T47D (cell line): ENCODE data around the gene OMG.
A peak's percentile ranks its signal among the peaks of the same experiment; 100 is the strongest.
"Not testable (repeated sequence)": the region's sequence is repeated elsewhere in the genome, so short reads cannot be mapped to it uniquely, and the experiment has no call there.

Experiments
- DNase-seq, 2 experiments: peaks; one replicate each; pipeline versions ENCODE4 v3.0.0 to v3.0.0-alpha.2; 2011 to 2012; ENCODE audit warnings: low read depth in 1 of 2, low spot score in 1 of 2
- JUND ChIP-seq: IDR thresholded peaks from 2 replicates; pipeline ENCODE4 v1.6.1; 2012; ENCODE audit warnings: low read depth
- in situ Hi-C: cut with HindIII; loops from 2 replicates; pipeline ENCODE4 v1.10.0; 2016; ENCODE audit warnings: low sequenced_read_pairs, low pct_unique_long_range_greater_than_20kb

Gene OMG

DNA sequence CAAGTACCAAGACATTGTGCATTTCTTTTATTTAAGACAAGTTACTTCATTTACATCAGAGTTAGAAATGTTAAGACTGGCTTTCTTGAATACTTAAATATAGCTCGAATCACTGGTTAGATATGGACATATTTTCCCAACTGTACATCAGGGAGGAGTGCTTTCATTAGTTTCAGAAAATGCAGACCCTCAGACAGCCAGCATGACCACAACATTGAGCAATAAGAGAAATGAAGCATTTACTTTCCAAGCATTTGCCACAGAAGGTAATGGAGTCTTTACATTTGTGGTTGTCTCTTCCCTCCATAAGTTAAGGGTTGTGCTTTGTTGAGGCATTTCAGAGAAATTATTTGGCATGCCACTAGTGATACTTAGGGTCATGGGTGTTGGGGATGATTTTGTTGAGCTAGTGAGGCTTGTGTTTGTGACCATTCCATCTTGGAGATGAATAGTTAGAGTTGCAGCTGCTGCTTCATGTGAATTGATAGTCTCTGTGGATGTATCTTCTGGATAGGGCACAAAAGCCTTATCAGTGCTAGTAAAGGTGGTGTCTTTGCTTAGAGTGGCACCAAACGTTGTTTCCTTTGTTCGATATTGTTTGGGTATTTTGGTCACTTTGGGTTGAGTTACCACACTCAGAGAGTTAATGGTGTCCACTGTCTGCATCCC is 2.1 kb downstream of the OMG start:
- TF ChIP-seq JUND: no peak
- no peak for DNase-seq
- in situ Hi-C loops: no loop called here

DNA sequence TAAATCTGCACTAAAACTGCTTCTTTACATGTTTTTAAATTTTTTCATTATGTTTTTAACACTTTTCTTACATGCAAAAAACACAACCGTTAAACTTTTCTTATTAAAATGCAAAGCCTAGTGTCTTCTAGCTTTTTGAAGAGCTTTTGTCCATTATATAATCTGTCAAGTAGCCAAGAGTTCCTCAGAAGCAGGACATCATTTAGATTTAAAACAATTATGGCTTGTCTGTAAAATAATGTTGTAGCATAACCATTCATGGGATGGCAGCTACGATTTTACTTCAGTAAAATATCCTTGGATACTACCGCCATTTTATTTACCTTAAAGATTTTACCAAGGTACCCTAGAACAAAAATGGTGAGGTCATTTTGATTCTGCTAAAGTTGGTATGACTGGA is 2.8 kb downstream of the OMG start:
- in situ Hi-C loops: no loop called here
- no peak for DNase-seq
- no peak for TF ChIP-seq JUND

DNA sequence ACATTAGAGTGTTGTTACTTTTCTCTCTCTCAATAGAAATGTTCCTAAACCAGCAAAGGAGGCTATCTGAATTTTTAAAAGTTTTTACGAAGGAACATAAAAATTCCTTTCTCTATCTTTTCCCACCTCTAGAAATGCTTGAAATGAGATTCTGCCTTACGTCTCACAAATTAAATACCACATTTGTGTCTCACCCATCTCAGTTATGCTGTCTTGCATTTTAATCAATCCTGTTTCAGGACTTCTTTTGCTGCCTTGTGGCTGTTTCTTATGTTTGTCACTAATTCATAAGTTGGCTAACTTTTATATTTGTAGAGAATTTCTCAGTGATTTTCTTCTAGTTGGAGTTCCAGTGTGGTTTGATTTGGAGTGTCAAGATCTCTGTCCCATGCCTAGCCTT is 3.5 kb downstream of the OMG start:
- TF ChIP-seq JUND: no peak
- in situ Hi-C loops: no loop called here
- DNase-seq: no peak

DNA sequence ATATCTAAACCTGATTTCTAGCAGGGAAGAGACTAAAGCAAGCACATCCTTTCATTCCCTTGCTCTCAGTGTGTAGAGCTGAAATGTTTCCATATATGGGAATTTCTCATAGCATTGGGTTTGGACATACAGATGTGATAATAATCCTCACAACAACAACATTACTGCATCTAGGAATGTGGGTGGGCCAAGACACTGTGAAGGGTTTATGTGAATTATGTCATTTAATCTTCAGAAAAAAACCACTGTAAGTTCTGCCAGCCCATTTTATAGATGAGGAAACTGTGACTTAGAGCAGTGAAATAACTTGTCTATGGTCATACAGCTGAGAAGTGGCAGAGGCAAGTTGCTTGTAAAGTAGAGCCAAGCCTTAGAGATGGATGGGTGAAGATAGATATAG is 5.2 kb downstream of the OMG start:
- no peak for TF ChIP-seq JUND
- in situ Hi-C loops: no loop called here
- DNase-seq: no peak

DNA sequence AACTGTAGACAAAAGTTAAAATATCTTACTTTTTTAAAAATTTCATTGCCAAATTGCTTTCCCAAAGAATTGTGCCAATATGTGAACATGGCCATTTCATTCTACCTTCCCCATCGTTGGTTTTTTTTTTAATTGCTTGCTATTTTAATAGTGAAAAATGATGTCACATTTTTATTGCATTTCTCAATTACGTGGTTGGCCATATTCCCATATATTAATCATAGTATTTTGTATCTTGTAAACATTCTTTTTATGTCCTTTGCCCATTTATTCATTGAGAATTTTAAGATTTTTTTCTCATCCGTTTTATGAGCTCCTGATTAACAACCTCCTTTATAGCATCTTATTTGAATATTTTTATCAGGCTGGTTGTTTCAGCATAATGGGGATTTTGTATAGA is 7.2 kb downstream of the OMG start:
- in situ Hi-C loops: no loop called here
- DNase-seq: no peak
- TF ChIP-seq JUND: no peak

DNA sequence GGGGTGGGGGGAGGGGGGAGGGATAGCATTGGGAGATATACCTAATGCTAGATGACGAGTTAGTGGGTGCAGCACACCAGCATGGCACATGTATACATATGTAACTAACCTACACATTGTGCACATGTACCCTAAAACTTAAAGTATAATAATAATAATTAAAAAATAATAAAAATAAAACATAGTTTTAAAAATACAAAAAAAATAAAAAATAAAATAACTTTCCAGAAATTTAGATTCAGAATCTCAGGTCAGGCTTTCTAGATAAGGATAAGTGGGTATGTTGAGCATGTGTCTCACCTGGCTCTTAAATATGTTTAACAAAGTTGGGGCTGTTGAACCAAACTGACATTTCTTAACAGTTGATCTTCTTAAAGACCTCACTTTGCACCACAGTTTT is 9.1 kb downstream of the OMG start:
- DNase-seq, in situ Hi-C loops: not testable (repeated sequence)

DNA sequence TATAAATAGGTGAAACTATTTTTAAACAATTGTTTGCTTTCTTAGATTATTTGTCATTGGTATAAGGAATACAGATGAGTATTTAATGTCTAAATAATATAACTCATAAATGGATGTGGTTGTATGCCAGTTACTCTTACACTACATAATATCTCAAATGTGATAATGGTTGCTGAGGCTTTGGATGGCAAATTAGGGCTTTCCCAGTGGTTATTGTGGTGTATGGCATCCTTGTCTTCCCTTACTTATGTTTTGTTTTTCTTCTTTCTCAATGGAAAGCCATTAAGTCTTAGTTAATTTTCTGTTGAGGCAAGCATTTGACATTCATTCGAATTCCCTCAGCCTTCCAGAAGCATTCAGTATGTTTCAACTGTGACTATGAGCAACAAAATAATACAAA is 10.5 kb downstream of the OMG start:
- no peak for TF ChIP-seq JUND
- DNase-seq: no peak
- in situ Hi-C loops: no loop called here

DNA sequence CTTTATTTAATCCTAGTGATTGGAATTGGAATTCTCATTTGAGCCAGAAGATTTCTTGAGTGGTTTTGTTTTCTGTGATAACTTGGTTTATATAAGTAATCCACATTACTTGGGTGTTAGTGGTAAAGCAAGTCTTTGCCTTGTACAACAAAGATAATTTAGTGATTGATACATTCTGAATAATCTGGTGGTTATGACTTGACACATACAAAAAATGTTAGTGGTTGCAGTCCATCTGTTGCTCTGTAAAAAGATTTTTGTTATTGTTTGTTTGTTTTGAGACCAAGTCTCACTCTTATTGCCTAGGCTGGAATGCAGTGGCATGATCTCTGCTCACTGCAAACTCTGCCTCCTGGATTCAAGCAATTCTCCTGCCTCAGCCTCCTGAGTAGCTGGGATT is 13.2 kb downstream of the OMG start:
- TF ChIP-seq JUND: no peak
- no peak for DNase-seq
- in situ Hi-C loops: no loop called here

DNA sequence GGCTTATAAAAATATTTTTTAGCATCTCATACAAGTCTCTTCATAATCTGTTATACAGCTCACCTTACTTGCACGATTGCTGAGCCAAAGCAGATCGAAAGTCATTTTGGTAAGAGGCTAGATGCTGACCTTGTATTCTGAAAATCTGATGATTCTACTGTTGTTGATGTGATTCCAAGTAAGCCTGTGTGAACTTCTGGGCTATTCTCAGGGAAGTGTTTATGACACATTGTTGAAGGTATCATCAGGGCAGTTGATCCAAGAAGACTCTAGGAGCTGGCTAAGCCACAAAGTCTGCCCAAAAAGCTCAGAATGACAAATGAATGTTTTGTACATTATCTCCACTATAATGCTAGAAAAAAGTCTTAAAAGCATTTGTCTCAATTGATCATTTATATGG is 16.0 kb downstream of the OMG start:
- no peak for DNase-seq
- in situ Hi-C loops: no loop called here
- TF ChIP-seq JUND: no peak

DNA sequence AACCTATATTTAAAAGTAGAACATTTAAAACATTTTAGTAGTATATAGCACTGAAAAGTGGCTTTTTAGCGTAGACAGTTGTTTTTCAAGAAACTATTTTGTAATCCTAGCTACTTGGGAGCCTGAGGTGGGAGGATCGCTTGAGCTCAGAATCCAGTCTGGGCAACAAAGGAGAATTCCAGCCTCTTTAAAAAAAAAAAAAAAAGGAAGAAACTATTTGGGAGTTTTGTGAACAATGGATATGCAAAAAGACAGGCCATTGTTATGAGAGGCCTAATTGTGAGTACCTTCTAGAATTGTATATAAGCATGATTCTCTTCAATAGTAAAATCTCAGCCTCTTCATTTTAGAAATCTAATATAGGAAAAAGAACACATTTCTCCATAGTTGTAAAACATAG is 17.6 kb downstream of the OMG start:
- TF ChIP-seq JUND: no peak
- in situ Hi-C loops: no loop called here
- no peak for DNase-seq

DNA sequence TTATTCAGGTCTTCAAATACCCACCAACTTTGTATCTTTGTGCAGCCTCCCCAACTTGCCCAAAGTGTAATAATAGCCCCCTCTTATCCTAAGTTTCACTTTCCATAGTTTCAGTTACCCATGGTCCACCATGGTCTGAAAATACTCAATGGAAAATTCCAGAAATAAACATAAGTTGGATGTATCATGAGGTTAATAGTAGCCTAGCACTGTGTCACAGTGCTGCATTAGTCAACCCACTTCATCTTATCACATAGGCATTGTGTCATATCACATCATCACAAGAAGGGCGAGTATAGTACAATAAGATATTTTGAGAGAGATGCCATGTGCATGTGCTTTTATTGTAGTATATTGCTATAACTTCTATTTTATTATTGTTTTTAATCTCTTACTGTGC is 21.9 kb downstream of the OMG start:
- no peak for TF ChIP-seq JUND
- in situ Hi-C loops: no loop called here
- DNase-seq: no peak

DNA sequence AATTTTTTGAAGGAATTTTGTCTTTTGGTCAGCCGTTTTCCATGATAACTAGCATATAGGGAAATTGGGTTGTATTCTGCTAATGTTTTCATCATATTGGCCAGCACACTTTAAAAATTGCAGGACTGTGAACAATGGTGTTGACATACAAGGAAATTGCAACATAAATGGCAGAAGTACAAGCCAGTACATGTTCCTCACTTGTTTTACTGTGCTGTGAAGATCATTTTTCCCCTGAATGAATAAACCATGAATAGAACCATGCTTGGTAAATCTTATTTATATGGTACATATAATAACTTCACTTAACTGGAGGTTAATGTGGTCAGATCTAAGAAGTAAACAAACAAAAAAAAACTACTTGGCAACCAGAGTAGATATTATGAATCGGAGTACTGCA is 22.8 kb downstream of the OMG start:
- in situ Hi-C loops: no loop called here
- TF ChIP-seq JUND: no peak
- peak in 1 of 2 experiments; percentile 26 for DNase-seq

DNA sequence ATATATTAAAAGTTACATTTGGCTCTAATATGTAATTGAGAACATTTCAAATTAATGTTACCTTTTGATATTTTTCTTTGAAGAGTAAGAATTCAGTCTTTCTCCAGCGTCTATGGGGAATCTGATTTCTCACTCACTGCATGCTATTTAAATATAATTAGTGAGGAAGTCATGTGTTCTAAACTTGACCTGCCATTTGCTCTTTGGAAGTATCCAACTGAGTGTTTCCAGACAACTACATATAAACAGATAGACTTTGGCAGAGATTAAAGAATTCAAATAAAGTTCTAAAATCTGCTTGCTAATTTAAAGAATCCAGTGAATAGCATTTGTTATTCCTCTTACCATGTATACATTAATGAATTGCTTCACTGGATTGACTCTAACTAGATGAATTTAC is 23.5 kb downstream of the OMG start:
- no peak for DNase-seq
- in situ Hi-C loops: no loop called here
- TF ChIP-seq JUND: no peak

DNA sequence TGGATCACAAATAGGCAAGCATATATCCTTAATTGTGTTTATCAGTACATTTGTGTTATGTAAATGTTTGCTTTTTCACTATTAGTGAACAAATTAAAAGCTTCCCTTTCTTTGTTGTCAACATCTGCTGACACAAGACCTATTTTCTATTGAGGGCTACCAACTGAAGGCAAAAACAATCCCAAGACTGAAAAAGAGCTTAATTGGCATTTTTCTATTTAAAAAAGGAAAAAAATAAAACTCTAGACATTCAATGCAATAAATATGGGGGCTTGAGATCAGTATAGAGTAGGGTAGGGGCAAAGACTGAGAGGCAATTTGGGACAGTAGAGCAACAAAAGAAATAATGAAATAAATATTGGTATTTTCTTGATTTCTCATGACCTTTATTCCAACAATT is 24.2 kb downstream of the OMG start:
- DNase-seq: no peak
- in situ Hi-C loops: no loop called here
- no peak for TF ChIP-seq JUND
